Mucosa of descending colon (tissue), 3 donors: ENCODE results near the gene MATN3. TPM values are rescaled to one million over a fixed set of nuclear protein-coding genes. Genes with fewer than 3 reads are reported as not detected.

Source experiments
- ATAC-seq: fragments of 200-7000 bp; cut with Tn5 transposase; one replicate; pipeline ENCODE4 v1.9.1; 2020; ENCODE audit warnings: mild to moderate bottlenecking, moderate library complexity
- DNase-seq, 3 donors: peaks; one replicate each; pipeline ENCODE4 v3.0.0-alpha.2; 2020
- H3K36me3 ChIP-seq: fragments of 200-600 bp; one replicate; pipeline ENCODE4 v1.8.0; 2021; ENCODE audit warnings: low read depth, mild to moderate bottlenecking
- H3K4me1 ChIP-seq: fragments of 200-600 bp; one replicate; pipeline ENCODE4 v1.8.0; 2021; ENCODE audit warnings: low read depth, mild to moderate bottlenecking
- H3K4me3 ChIP-seq: fragments of 200-600 bp; one replicate; pipeline ENCODE4 v1.8.0; 2021; ENCODE audit warnings: mild to moderate bottlenecking
- H3K9me3 ChIP-seq: fragments of 200-600 bp; one replicate; pipeline ENCODE4 v1.8.0; 2021; ENCODE audit warnings: mild to moderate bottlenecking
- CTCF ChIP-seq: fragments of 200-600 bp; IDR thresholded peaks from one replicate; pipeline ENCODE4 v1.8.0; 2022; ENCODE audit warnings: antibody characterized with exemption, mild to moderate bottlenecking
- intact Hi-C, 2 donors: fragments of 100-400 bp; cut with DNase I in 1 of 2; cut with micrococcal nuclease in 1 of 2; formaldehyde crosslinking; loops; one replicate each; pipeline versions ENCODE4 v1.11.0 to v1.11.1; 2022; cut with DNase I, micrococcal nuclease
- total RNA-seq, 3 donors: library from RNA; stranded (reverse); fragmentation: NEBNext Ultra II Directional in 2 of 3; extraction: Animal tissue kit (Norgen Biotek cat#: 25700) in 2 of 3; gene quantifications; one replicate each; pipeline versions ENCODE4 v1.2.1 to v1.2.4, GENCODE V29; 2021 to 2023
- donor health status: DM: no; HTN: no; CAD: no; lungs with moderate emphysema.
- donor health status: DM: no; HTN: no; CAD: no.
- donor health status: DM: no; HTN: yes; CAD: no.

The MATN3 gene
- total RNA-seq, 3 donors from 2014 or later: 0.70 to 0.89 TPM; not detected in 1

GRCh38 chr2:20054931-20055330 is 42.5 kb upstream of the MATN3 start:
- ATAC-seq: no peak
- DNase-seq: no peak
- Histone ChIP-seq H3K4me3 (no peak overlapping the region), H3K4me1 (peaks cover 8% of the 10 kb centered on the region), H3K36me3 (no peaks in the 10 kb centered on the region), H3K9me3 (no peaks in the 10 kb centered on the region)
- TF ChIP-seq CTCF: no peak
- intact Hi-C loops: no loop called here

- TF ChIP-seq CTCF: no peak
- DNase-seq: no peak
Measured at GRCh38 chr2:20054119-20054518, 41.7 kb upstream of the MATN3 start.

GRCh38 chr2:20052861-20053281 is 40.4 kb upstream of the MATN3 start:
- DNase-seq (peak; percentile 73 to 91 (median 81)), ATAC-seq (peak; percentile 59)
- H3K4me1 ChIP-seq: peaks cover 18% of the 10 kb centered on the region
- TF ChIP-seq CTCF: no peak
- no peak overlapping the region for H3K4me3 ChIP-seq
- H3K36me3 ChIP-seq: no peaks in the 10 kb centered on the region
- H3K9me3 ChIP-seq: no peaks in the 10 kb centered on the region
- intact Hi-C loops: no loop called here

More at GRCh38 chr2:20054119-20054518, 41.7 kb upstream of the MATN3 start:
- Histone ChIP-seq H3K36me3 (no peaks in the 10 kb centered on the region), H3K4me3 (no peak overlapping the region), H3K4me1 (peaks cover 13% of the 10 kb centered on the region), H3K9me3 (no peaks in the 10 kb centered on the region)
- ATAC-seq: no peak
- intact Hi-C loops: no loop called here

GRCh38 chr2:20052229-20052851 is 39.9 kb upstream of the MATN3 start:
- Histone ChIP-seq H3K9me3 (no peaks in the 10 kb centered on the region), H3K36me3 (no peaks in the 10 kb centered on the region), H3K4me3 (no peak overlapping the region), H3K4me1 (peaks cover 18% of the 10 kb centered on the region)
- DNase-seq (peak in 1 of 3 donors; percentile 23), ATAC-seq (no peak)
- TF ChIP-seq CTCF: no peak
- intact Hi-C loops: no loop called here

- ATAC-seq (peak; percentile 94), DNase-seq (peak; percentile 98 to 99 (median 98))
- Histone ChIP-seq H3K4me3 (peak within 1 kb of the TSS; percentile 44), H3K36me3 (no peaks in the 10 kb centered on the region), H3K4me1 (peaks cover 18% of the 10 kb centered on the region), H3K9me3 (no peaks in the 10 kb centered on the region)
- intact Hi-C loops: no loop called here
- no peak for TF ChIP-seq CTCF
Measured at GRCh38 chr2:20051532-20052228, 39.2 kb upstream of the MATN3 start, which contains the start of gene LAPTM4A. Gene LAPTM4A, minus strand, starts transcription at chr2:20051628. Its CDS starts 108 bp downstream, at chr2:20051520.
